GM21390 (cell line): ENCODE results near the gene TRIM8.
A peak's percentile ranks its signal among the peaks of the same experiment; 100 is the strongest.

Experiments
- ATAC-seq: cut with Tn5 transposase; IDR thresholded peaks from one replicate; pipeline ENCODE4 v1.9.1; 2021; ENCODE audit not compliant: unreplicated experiment

Gene TRIM8

DNA sequence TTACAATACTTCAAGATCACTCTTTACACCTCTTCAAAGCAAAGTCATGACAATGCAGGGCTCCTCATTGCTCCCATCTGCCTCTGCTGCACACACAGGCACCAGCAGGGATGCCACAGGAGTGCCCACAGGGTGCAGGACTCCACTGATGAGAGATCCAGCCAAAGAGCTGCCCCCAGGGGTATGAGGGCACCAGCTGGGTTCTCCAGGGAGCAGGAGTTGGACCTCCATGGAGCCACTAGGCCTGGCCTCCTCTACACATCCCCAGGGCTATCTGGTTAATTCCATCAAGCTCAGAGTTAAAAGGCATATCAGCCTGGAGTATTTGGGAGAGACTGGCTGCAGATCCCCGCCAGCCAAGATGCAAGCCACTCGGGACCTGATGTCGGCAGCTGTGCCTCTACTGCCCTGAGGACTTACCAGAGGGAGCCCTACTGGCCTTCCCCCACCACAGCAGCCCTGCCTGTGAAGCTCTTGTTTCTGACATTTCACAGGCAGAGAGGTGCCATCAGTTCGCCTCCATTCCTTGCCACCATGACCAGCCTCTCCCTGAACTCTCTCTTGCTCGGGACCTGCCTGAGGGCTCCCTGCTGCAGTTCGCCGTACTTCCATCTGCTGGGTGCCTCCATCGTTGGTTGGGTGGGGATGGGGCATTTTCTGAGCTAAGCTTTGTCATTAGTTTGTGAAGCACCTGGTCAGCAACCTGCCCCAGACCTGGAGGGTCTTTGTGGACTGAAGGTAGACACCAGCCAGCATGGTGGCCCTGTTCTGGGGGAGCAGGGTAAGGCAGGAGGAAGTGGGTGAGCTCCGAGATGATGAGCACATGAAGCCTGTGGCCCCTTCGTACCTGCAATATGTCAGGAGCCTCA is 12.5 kb upstream of the TRIM8 start:
- ATAC-seq: no peak

DNA sequence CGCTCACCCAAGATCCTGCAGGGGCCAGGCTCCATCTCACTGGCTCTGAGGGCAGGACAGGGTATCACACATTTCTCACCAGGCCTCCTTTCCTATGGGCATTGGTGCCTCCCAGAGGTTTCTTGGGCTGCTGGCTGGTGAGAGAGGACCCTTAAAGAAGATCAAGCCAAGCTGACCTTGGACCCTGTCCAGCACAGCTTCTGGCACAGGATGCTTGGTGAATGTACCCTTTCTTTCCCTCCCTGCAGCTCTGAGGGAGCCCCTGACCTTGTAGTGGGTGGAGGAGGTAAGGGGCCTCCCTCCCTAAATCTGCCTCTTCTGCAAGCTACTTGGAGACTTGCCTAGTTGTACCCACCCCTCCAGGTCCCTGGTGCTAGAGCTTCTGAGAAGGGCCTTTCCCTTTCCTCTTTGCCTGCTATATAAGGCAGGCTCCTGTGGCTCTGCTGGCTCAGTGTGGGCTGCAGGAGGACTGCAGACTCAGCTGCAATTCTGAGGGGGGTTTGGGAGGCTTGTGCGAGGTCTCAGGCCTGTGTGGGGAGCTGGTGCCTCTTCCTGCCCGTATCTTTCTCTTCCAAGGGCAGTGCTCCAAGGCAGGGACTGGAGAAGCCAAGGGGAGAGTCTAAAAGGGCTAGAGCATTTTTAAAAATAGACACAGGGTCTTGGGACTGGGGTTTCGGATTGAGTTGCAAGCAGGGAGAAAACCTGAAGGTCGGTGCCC is 11.7 kb upstream of the TRIM8 start:
- ATAC-seq: no peak

DNA sequence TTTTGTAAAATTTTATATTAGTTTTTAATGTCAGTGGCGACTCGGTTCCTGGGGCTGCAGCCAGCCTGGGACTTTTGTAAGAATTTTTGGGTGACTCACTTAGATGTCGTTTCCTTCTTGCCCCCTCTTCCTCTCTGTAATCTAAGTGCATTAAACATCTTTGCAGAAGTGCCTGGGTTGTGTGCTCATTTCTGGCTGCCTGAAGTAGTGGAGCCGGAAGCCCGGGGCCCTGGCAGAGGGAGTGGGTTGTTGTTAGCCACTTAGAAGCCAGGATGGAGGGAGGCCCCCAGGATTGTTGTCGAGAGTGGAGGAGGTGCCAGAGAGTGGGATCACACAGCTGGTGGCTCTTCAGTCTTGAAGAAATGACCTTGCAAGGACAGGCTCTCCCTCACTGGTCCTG is 11.0 kb upstream of the TRIM8 start:
- ATAC-seq: no peak

DNA sequence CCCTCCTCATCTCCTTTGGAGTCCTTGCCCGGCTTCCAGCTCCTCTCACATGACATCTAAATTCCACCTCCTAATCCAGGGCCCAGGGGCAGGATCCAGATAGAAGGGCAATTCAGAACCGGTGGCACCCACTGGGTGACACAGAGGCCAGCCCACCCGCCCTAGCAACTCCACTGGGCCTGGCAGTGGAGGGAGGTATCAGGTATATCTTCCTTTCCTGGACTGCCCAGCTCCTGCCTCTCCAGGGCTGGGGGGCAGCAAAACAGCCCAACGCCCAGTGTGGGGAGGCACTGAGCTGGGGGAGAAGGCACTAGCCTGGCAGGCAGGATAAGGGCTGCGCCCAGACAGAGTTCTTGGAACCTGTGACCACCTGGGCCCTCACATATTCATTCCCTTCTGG is 10.4 kb upstream of the TRIM8 start:
- ATAC-seq: no peak

DNA sequence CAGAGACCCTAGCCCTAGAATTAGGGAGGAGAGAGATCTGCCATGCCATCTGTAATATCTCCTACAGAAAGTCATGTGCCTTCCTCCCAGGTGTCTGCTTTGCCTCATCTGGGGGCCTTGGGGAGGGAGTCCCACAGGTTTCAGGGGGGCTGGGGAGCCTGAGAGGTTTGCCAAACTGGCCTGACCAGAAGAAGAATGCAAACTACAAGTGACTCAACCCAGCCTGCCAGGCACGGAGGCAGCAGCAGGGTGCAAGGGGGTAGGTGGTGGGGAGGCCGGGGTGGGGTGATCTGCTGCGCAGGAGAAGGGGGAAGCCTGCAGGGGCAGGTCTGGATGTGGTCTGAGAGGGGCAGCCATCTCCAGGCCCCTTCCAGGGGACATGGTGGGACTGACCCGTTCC is 9.6 kb upstream of the TRIM8 start:
- ATAC-seq: no peak

DNA sequence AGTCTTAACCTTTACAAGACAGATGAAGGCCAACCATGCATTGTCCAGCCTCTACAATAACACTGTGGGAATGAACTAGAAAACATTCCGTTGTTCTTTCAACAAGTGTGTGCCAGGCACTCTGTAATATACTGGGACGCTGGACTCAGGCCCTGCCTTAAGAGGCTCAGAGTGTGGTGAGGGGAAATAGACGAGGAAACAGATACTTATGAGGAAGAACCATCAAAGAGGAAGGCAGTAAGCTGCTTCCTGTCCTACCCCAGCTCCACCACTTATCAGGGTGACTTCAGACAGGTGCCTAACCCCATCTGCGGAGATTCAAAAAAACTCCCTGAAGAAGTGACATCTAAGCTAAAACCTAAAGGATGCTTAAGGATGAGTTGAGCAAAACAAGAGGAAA is 8.9 kb upstream of the TRIM8 start:
- no peak for ATAC-seq

DNA sequence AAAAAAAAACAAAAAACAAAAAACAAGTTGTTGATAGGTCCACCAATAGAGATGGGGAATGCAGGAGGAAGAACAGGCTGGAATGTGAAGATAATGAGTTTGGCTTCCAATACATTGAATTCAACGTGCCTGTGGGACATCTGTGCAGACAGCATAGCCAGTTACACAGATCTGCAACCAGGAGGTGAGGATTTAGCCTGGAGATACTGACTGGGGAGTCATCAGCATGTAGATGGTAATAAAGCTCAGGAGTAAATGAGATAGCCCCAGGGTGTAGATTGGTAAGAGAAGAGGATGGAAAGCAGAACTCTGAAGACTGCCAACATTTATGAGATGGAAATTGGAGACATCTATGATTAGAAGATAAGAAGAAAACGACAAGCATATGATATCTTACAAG is 4.7 kb upstream of the TRIM8 start:
- ATAC-seq: no peak

DNA sequence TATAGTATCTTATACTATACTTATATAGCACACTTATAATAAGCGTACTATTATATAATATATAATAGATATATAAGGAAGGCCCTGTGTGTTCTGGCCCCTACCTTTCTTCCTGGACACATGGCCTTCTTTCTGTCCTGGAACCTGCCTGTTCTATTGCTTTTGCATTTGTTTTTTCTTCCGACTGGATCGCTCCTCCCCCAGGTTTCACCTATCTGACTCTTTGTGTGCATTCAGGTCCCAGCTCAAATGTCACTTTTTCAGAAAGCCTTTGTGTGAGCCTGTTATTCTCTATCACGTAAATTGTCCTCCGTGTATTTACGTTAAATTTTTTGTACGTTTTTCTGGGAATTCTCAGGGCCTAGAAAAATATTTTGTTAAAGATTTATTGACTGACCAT is 2.9 kb upstream of the TRIM8 start:
- ATAC-seq: no peak

DNA sequence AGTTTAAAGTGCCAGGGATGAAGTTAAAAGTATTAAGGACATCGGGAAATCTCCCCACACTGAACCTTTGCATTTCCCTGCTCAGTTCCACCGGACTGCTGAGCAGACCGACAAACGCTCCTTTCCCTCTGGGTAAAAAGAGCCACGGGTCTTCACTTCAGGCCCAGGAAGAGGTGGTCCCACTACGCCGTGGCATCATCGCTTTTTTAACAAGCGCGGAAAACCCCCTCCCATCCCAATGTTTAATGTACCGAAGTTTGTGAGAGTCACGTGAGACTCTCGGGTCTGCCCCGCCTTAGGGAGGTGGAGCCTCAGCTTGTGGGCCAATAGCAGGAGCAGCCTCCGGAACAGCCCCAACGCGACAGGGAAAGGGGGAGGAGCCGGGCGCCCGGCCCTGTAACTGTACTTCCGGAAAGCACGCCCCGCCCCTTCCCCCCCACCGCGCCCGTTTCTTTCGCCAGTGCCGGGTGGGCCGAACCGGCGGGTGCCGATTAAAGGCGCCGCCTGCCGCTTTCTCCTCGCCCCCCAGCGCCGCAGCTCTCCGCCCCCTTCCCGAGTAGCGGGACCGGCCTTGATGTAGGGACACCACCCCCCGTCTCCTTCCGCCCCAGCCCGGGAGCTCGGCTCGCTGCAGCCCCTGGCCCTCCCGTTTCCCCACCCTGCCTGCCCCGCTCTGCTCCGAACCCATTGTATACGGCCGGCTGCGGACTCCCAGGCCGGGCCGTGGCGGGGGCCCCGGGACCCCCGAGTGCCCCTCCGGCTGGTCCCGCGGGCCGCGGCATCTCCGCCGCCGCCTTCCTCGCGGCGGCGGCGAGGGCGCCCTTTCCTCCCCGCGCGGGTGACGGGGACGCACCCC is 2.2 kb upstream of the TRIM8 start:
- peak; percentile 46 for ATAC-seq

DNA sequence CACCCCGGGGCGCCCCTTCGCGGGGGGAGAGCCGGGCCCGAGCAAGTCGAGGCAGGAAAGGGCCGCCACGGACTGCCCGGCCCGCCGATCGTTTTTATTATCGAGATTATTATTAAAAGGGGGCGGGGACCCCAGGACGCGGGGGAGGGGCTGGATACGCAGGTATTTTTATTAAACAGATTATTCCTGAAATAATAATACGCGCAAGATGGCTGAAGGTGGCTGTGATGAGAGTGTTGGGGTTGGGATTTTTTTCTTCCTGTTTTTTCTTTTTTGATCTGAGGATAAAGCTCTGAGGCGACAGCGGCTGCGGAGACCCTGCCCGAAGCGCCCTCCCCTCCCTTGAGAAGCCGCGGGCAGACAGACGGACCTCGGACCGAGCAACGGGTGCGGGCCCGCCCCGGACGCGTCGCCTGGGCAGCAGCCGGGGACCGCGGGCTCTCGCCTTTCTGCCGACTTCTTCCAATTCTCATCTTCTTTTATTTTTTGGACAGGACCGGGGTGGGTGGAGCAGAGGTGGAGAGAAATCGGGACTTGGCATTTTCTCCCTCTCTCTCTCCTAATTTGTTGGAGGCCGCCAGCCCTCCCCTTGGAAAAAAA is 1.4 kb upstream of the TRIM8 start:
- no peak for ATAC-seq

DNA sequence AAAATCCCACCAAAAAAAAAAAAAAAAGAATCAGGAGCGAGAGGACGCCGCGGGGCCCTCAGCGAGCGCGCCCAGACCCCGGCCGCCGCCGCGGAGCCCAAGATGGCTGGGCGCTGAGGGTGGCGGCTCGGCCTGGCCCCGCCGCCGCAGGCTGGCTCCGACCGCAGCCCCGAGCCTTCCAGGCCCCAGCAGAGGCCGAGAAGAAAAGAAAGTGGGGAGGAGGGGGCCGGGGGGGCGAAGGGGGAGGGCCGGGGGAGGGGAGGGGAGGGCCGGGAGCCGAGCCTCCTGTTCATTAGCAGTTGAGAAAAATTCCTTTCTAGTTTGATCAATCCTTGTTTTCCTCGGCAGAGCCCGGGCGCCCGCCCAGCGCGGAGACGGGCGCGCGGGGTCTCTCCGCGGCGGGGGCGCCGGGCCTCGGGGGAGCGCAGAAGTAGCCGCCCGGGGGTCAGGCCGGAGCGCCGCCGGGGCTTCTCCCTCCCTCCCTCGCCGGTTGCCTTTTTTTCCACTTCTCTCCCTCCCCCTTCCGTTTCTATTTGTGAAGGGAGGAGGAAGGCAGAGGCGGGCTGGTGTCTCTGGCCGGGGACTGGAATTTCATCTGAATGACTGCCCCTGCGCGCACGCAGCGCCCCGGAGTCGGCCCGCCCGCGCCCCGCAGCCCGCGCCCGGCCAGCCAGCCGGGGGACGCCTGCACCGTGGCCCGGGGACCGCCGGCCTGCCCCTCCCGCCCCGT is 778 bp upstream of the TRIM8 start:
- no peak for ATAC-seq

DNA sequence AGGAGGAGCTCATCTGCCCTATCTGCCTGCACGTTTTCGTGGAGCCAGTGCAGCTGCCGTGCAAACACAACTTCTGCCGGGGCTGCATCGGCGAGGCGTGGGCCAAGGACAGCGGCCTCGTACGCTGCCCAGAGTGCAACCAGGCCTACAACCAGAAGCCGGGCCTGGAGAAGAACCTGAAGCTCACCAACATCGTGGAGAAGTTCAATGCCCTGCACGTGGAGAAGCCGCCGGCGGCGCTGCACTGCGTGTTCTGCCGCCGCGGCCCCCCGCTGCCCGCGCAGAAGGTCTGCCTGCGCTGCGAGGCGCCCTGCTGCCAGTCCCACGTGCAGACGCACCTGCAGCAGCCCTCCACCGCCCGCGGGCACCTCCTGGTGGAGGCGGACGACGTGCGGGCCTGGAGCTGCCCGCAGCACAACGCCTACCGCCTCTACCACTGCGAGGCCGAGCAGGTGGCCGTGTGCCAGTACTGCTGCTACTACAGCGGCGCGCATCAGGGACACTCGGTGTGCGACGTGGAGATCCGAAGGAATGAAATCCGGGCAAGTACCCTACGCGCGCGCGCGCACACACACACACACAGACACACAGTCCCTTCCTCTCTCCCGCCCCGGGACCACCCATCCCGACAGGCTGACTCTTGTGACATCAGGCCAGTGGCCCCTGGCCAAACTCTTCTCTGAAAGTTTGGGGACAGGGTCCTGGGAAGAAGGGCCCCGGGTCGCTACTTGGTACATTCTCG is 538 bp downstream of the TRIM8 start:
- no peak for ATAC-seq

DNA sequence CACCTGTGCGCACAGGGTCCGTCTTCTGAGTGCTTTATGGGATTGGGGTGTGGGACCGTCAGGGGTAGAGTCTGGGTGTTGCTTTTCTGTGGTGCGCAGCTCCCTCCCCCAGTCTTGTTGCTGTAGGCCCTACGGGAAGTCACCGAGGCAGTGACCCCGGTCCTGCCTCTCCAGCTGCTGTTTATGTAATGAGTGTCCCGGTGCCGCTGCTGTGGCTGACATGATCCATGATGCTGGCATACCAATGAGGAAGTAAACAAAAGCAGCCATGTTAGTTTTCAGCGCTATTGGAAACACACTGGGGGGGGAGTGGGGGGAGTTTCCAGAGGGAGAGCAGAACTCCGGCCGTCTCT is 1.1 kb downstream of the TRIM8 start:
- ATAC-seq: no peak

DNA sequence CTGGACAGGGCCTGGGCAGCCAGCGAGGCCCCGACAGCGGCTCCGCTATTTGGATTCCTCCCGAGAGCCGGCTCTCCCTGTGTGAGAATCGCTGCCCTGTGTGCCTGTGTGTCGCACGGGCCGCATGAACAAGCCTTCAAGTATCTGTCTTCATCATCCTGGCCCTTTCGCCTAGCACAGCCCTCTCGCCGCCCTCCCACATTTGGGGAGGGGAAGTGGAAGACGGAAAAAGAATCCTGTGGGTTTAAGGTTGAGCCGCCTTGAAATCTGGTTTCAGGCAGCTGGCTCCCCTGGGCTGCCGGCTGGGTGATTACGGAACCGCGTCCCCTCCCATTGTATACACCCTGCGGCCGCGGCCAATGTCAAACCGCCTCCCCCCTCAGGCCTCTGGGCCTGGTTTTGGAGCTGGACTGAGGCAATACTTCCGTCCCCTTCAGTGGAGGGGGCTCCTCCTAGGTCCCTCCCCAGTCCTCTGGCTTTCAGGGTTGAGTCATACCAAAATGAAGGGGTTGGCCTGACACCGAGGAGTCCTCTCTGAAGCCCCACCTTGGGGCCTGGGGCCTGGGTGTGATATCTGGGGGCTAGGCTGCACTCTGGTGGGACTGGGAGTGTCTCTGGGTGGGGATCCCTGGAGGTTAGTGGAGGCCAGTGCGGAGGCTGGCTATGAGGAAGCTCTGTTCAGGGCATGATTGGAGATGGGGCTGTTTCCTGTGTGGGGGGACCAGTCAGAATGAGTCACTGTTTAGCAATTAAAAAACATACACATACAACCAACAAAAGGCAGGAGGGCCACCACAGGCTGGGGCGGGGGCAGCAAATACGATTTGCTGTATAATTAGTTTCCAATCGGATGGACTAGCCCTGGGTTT is 1.7 kb downstream of the TRIM8 start:
- peak; percentile 39 for ATAC-seq

DNA sequence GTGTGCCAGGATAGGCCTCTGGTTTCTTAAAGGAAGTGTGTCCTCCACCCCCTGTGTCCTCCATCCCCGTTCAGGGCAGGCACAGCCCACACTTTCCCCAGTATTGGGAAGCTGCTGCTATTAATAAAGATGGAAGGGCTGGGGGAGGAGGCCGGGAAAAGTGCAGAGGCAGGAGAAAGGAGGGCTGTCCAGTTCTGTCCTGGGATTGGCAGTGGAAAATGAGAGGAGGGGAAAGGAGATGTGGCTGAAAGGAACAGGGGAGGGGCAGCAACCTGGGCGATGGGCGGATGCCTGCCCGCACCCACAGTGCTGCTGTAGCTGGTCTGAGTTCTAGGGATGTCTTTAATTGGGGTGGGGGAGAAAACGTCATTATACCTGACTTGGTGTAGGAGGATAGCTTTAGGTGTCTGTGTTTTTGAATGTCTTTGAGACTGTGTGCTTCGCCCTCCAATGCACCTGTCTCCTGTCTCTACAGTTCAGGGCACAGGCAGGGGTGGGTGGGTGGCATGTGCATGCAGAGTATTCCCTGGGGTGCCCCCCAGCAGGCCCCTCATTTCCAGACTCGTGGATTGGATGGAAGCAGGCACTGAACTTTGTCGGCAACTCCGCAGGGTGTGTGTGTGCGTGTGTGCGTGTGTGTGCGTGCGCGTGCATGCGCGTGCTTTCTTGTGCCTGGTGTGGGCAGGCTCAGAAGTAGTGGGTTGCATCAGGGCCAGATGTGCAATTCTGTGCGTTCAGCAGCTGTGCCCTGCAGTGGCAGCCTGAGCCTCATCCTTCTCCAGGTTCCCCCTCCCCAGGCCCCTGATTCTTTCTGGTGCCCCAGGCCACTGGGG is 2.5 kb downstream of the TRIM8 start:
- ATAC-seq: no peak

DNA sequence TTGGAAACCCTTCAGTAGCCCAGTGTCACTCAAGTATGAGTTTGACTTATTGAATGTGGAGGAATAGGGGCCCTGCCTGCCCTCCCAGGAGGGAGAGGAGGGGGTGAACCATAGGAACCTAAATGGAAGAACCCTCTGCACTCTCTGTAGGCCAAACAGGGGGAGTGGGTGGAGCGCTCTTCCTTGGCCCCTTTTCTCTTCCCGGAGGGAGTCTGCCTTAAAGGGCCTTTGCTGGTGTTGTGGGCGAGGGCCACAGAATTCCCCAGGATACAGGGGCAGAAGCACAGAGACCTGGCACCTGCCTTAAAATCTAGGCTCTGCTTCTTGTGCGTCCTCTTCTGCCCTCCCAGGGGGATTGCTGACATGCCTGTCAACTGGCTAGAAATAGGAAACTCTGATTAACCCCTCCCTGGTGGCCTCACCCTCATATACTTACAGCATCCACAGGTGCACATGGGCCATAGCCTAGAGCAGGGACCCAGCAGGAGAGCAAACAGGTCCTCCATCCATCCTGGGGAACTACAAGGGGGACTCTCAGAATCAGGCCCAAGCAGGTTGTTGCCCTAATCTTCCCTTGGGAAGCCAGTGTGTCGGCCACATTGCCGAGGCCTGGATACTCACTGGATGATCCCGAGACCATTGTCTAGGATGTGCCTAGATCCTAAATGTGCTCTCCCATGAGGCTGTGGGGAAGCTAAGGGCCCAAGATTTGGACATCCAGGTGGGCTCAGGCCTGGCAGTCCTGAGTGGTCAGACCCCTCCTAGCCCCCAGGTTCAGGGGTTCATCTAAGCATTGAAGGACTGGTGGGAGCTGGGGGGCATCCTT is 3.4 kb downstream of the TRIM8 start:
- ATAC-seq: no peak

DNA sequence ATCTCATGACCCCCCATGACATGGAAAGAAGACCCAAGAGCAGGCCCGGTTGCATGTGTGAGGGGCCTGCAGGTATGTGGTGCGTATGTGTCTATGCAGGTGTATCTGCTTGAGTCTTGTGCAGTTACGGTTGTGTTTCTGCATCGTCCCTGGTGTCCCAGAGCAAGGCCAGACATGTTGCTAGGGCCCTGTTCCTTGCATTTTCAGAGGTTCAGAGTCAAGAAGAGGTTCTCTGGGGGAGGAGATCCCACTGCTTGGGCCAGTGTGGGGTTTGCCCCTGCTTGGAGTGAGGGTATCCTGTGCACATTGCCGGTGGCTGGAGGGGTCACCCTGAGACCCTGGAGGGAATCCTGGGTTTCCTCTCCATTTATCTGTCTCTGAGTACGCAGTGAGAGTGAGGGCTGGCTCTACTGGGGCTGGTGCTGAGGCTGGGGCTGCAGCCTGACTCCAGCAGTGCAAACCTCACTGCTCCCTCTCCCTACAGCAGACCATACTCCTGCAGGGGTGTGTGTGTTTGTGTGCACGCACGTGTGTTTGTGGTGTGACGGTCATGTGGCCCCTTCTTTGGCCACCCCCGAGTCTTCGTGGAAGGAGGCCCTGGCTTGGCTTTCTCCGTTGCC is 4.1 kb downstream of the TRIM8 start:
- ATAC-seq: no peak
